A549 (cell line): Measurements from ENCODE around the gene GGA1. TPM values are rescaled to one million over a fixed set of nuclear protein-coding genes. Genes with fewer than 3 reads are reported as not detected.

ENCODE experiments used
- ATAC-seq, 2 experiments: fragments of 200-7000 bp in 1 of 2; fragments of >200 bp in 1 of 2; cut with Nextera tagmentation in 1 of 2; cut with Tn5 transposase in 1 of 2; 3 replicates each; pipeline versions ENCODE4 v1.8.0 to v1.9.1; 2018 to 2020; ENCODE audit warnings: mild to moderate bottlenecking in 1 of 2, moderate library complexity in 1 of 2
- CTCF ChIA-PET: fragments of 300-600 bp; sonication (Branson Sonifier 250); formaldehyde crosslinking; extraction: SDS; loops from one replicate; lab custom pipeline; 2021; ENCODE audit warnings: antibody characterized with exemption, inconsistent platforms; lab: Yijun Ruan, JAX
- POLR2A ChIA-PET: fragments of 350-600 bp; formaldehyde crosslinking; extraction: SDS; loops from one replicate; lab custom pipeline; 2021; ENCODE audit warnings: antibody characterized with exemption, inconsistent platforms; lab: Yijun Ruan, JAX
- DNase-seq, 2 experiments: peaks; one replicate each; pipeline versions ENCODE4 v3.0.0 to v3.0.0-alpha.2; 2011 to 2016; ENCODE audit warnings: low read depth in 1 of 2, low spot score in 1 of 2
- FAIRE-seq: peaks from 2 replicates; lab custom pipeline; 2011; peaks lifted over from hg19 to GRCh38; lab: Jason Lieb, UNC
- H3K27ac ChIP-seq, 2 experiments: fragments of >200 bp; sonication (Bioruptor Twin); formaldehyde crosslinking; 3 replicates each; pipeline ENCODE4 v1.5.1; 2016 to 2017
- H3K4me1 ChIP-seq: fragments of >200 bp; sonication (Bioruptor Twin); formaldehyde crosslinking; 3 replicates; pipeline ENCODE4 v1.6.1; 2016
- H3K4me2 ChIP-seq: fragments of >200 bp; sonication (Bioruptor Twin); formaldehyde crosslinking; 3 replicates; pipeline ENCODE4 v1.6.1; 2016
- H3K4me3 ChIP-seq: fragments of >200 bp; sonication (Bioruptor Twin); formaldehyde crosslinking; 3 replicates; pipeline ENCODE4 v1.5.1; 2016
- H3K9me3 ChIP-seq: fragments of >200 bp; sonication (Bioruptor Twin); formaldehyde crosslinking; 3 replicates; pipeline ENCODE4 v1.6.1; 2016
- ATOH8 ChIP-seq: fragments of 250-450 bp; sonication (Bioruptor Pico); IDR thresholded peaks from 2 replicates; pipeline ENCODE4 v1.5.0; 2020; ENCODE audit warnings: low read depth, mild to moderate bottlenecking, moderate library complexity
- CHD4 ChIP-seq: fragments of 200-600 bp; sonication (generic); IDR thresholded peaks from 2 replicates; pipeline ENCODE4 v1.6.1; 2016; ENCODE audit warnings: antibody characterized with exemption, mild to moderate bottlenecking, borderline replicate concordance
- EHF ChIP-seq: fragments of 250-450 bp; sonication (Bioruptor Pico); IDR thresholded peaks from 2 replicates; pipeline ENCODE4 v1.5.0; 2020; ENCODE audit warnings: mild to moderate bottlenecking
- EHMT2 ChIP-seq: fragments of 200-600 bp; sonication (generic); IDR thresholded peaks from 2 replicates; pipeline ENCODE4 v1.6.1; 2016; ENCODE audit warnings: antibody characterized with exemption, low read depth, mild to moderate bottlenecking, moderate library complexity
- ESRRA ChIP-seq: fragments of 150-350 bp; IDR thresholded peaks from 2 replicates; pipeline ENCODE4 v1.6.1; 2014; ENCODE audit warnings: mild to moderate bottlenecking, low read length, borderline replicate concordance
- FOSL2 ChIP-seq, 2 experiments: fragments of 450-650 bp in 1 of 2; fragments of >200 bp in 1 of 2; sonication (Bioruptor Twin) in 1 of 2; formaldehyde crosslinking; IDR thresholded peaks; 2 replicates each; pipeline versions ENCODE4 v1.5.0 to v1.6.1; 2016 to 2020; ENCODE audit warnings: mild to moderate bottlenecking in 1 of 2, moderate library complexity in 1 of 2
- HES2 ChIP-seq: fragments of >200 bp; sonication (Bioruptor Twin); formaldehyde crosslinking; IDR thresholded peaks from 2 replicates; pipeline ENCODE4 v1.6.1; 2016
- HMGXB4 ChIP-seq: fragments of 250-450 bp; sonication (Bioruptor Pico); IDR thresholded peaks from 2 replicates; pipeline ENCODE4 v1.5.0; 2021; ENCODE audit warnings: mild to moderate bottlenecking, moderate library complexity, borderline replicate concordance
- NR3C1 ChIP-seq: fragments of >200 bp; sonication (Bioruptor Twin); formaldehyde crosslinking; IDR thresholded peaks from 3 replicates; pipeline ENCODE4 v1.6.1; 2017
- PBX3 ChIP-seq: IDR thresholded peaks from 2 replicates; pipeline ENCODE4 v1.6.1; 2012
- RAD21 ChIP-seq, 2 experiments: fragments of >200 bp in 1 of 2; sonication (Bioruptor Twin) in 1 of 2; formaldehyde crosslinking in 1 of 2; IDR thresholded peaks in 1 of 2; conservative IDR thresholded peaks in 1 of 2; 2 replicates in 1 of 2; 3 replicates in 1 of 2; pipeline ENCODE4 v1.6.1; 2012 to 2018; ENCODE audit warnings: inconsistent platforms in 1 of 2
- RARB ChIP-seq: fragments of 250-450 bp; sonication (Bioruptor Pico); IDR thresholded peaks from 2 replicates; pipeline ENCODE4 v1.8.0; 2021; ENCODE audit warnings: mild to moderate bottlenecking, moderate library complexity
- RCOR1 ChIP-seq: fragments of 150-350 bp; IDR thresholded peaks from 2 replicates; pipeline ENCODE4 v1.6.1; 2014; ENCODE audit warnings: antibody characterized with exemption, low read length, low read depth
- REST ChIP-seq: fragments of 200-600 bp; sonication (generic); IDR thresholded peaks from 2 replicates; pipeline ENCODE4 v1.6.1; 2016; ENCODE audit warnings: antibody characterized with exemption, mild to moderate bottlenecking, moderate library complexity
- ZSCAN20 ChIP-seq: fragments of 250-450 bp; sonication (Bioruptor Pico); IDR thresholded peaks from 2 replicates; pipeline ENCODE4 v1.8.0; 2022; ENCODE audit warnings: mild to moderate bottlenecking, moderate library complexity
- WGBS: methylation state at CpG from one replicate; pipeline ENCODE4 v1.1.6; 2017; ENCODE audit errors: missing lambda C conversion rate; 5-methylcytosine and 5-hydroxymethylcytosine counted together
- polyA plus RNA-seq, 4 experiments: library from polyadenylated mRNA; depleted of rRNA in 3 of 4; stranded (reverse); fragments of >200 nt; fragmentation: RNase III in 1 of 4; extraction: RNeasy Plus Mini Kit Qiagen cat#74134 plus additional on column Dnase treatment in 1 of 4; gene quantifications; 2 replicates in 3 of 4; 3 replicates in 1 of 4; pipeline ENCODE4 v1.2.3, GENCODE V29; 2011 to 2017

Gene GGA1
- polyA plus RNA-seq, 2 of the 4 experiments (the other 2 are of a cell fraction), result 22.0 to 26.1 TPM

- POLR2A ChIA-PET, result no interaction called here
- 98% methylated on average over 9 of the region's 12 CpGs for WGBS
These were observed 12.8 kb downstream of the GGA1 start for GRCh38 chr22:37621352-37621860.

More at GRCh38 chr22:37621352-37621860, 12.8 kb downstream of the GGA1 start:
- Histone ChIP-seq H3K4me1 (no peaks in the 10 kb centered on the region), H3K4me2 (no peak overlapping the region), H3K4me3 (no peak overlapping the region), H3K9me3 (no peaks in the 10 kb centered on the region), H3K27ac (no peak overlapping the region)
- TF ChIP-seq NR3C1, result no peak
- TF ChIP-seq RAD21 (conservative IDR thresholded peaks at IDR 0.05 in 1 of 2, IDR thresholded peaks at IDR 0.05 in 1 of 2), result no peak
- TF ChIP-seq RARB (CRISPR knock-in tag), result no peak
- no peak for TF ChIP-seq EHF (CRISPR knock-in tag)
- no peak for TF ChIP-seq REST
- no peak for TF ChIP-seq EHMT2
- TF ChIP-seq RCOR1, result no peak
- TF ChIP-seq PBX3, result no peak
- no peak for TF ChIP-seq CHD4
- no peak for TF ChIP-seq ZSCAN20
- no peak for TF ChIP-seq HES2
- TF ChIP-seq HMGXB4 (CRISPR knock-in tag), result no peak
- TF ChIP-seq ESRRA, result no peak
- no peak for TF ChIP-seq FOSL2 (IDR thresholded peaks at IDR 0.05)
- TF ChIP-seq FOSL2 (CRISPR knock-in tag; IDR thresholded peaks at IDR 0.05), result no peak
- no peak for TF ChIP-seq ATOH8 (CRISPR knock-in tag)
- CTCF ChIA-PET, result interaction anchor here (0.6 to 7.1 kb wide), 5 partner anchors 11 to 242 kb away, joined by 3 to 36 read pairs (median 4); no protein-coding TSS in a partner anchor
- ATAC-seq, result no peak
- no peak for DNase-seq
- FAIRE-seq, result no peak
